ENCODE measurements around the gene AP4E1. TPM values are rescaled to one million over a fixed set of nuclear protein-coding genes. Genes with fewer than 3 reads are reported as not detected.
"Not testable (repeated sequence)": the region's sequence is repeated elsewhere in the genome, so short reads cannot be mapped to it uniquely, and the experiment has no call there.

AP4E1 gene
- total RNA-seq, 2 experiments from 2014 or later = 15.9 to 20.0 TPM

GRCh38 chr15:50911621-50912020 is 3.1 kb downstream of the AP4E1 start:
- POLR2A ChIA-PET = no interaction called here
- CTCF ChIA-PET = no interaction called here
- no peaks in the 10 kb centered on the region for H3K9me3 Mint-ChIP-seq (ENCODE audit: insufficient read depth)
- no peak for DNase-seq
- H3K27me3 Mint-ChIP-seq (ENCODE audit: low read depth) = no peaks in the 10 kb centered on the region
- H3K27ac Mint-ChIP-seq = no peak overlapping the region
- no peak for ATAC-seq
- peaks cover 34% of the 10 kb centered on the region for H3K36me3 Mint-ChIP-seq (ENCODE audit: low read depth)
- no peak overlapping the region for H3K4me3 Mint-ChIP-seq
- peaks cover 19% of the 10 kb centered on the region for H3K4me1 Mint-ChIP-seq (ENCODE audit: low read depth)

GRCh38 chr15:50916400-50916799 is 7.9 kb downstream of the AP4E1 start:
- ATAC-seq = no peak
- H3K4me1 Mint-ChIP-seq (ENCODE audit: low read depth) = peaks cover 2% of the 10 kb centered on the region
- H3K4me3 Mint-ChIP-seq = no peak overlapping the region
- POLR2A ChIA-PET = no interaction called here
- peaks cover 46% of the 10 kb centered on the region for H3K36me3 Mint-ChIP-seq (ENCODE audit: low read depth)
- no peaks in the 10 kb centered on the region for H3K9me3 Mint-ChIP-seq (ENCODE audit: insufficient read depth)
- H3K27me3 Mint-ChIP-seq (ENCODE audit: low read depth) = no peaks in the 10 kb centered on the region
- CTCF ChIA-PET = no interaction called here
- no peak overlapping the region for H3K27ac Mint-ChIP-seq
- no peak for DNase-seq

GRCh38 chr15:50919359-50919758 is 10.9 kb downstream of the AP4E1 start:
- H3K27ac Mint-ChIP-seq; CTCF ChIA-PET; H3K4me3 Mint-ChIP-seq; H3K4me1 Mint-ChIP-seq (ENCODE audit: low read depth); DNase-seq; H3K9me3 Mint-ChIP-seq (ENCODE audit: insufficient read depth); H3K27me3 Mint-ChIP-seq (ENCODE audit: low read depth); POLR2A ChIA-PET; ATAC-seq: not testable (repeated sequence)
- peaks cover 36% of the 10 kb centered on the region for H3K36me3 Mint-ChIP-seq (ENCODE audit: low read depth)

- ATAC-seq (no peak), DNase-seq (no peak)
- ChIA-PET POLR2A (no interaction called here), CTCF (interaction anchor here (0.7 to 1.1 kb wide), 2 partner anchors 15 to 267 kb away, joined by 3 to 4 read pairs; no protein-coding TSS in a partner anchor)
- H3K27ac Mint-ChIP-seq = no peak overlapping the region
- peaks cover 37% of the 10 kb centered on the region for H3K36me3 Mint-ChIP-seq (ENCODE audit: low read depth)
- no peaks in the 10 kb centered on the region for H3K4me1 Mint-ChIP-seq (ENCODE audit: low read depth)
- no peaks in the 10 kb centered on the region for H3K9me3 Mint-ChIP-seq (ENCODE audit: insufficient read depth)
- no peak overlapping the region for H3K4me3 Mint-ChIP-seq
- no peaks in the 10 kb centered on the region for H3K27me3 Mint-ChIP-seq (ENCODE audit: low read depth)
These were observed 16.8 kb downstream of the AP4E1 start for GRCh38 chr15:50925281-50925680.

GRCh38 chr15:50929062-50929461 is 20.6 kb downstream of the AP4E1 start:
- DNase-seq = no peak
- CTCF ChIA-PET = no interaction called here
- no peak for ATAC-seq
- Mint-ChIP-seq H3K27ac (no peak overlapping the region), H3K9me3 (ENCODE audit: insufficient read depth) (no peaks in the 10 kb centered on the region), H3K36me3 (ENCODE audit: low read depth) (peaks cover 38% of the 10 kb centered on the region), H3K4me3 (no peak overlapping the region), H3K27me3 (ENCODE audit: low read depth) (no peaks in the 10 kb centered on the region), H3K4me1 (ENCODE audit: low read depth) (no peaks in the 10 kb centered on the region)
- POLR2A ChIA-PET = no interaction called here

GRCh38 chr15:50930792-50931191 is 22.3 kb downstream of the AP4E1 start:
- CTCF ChIA-PET = no interaction called here

GRCh38 chr15:50933341-50933740 is 24.9 kb downstream of the AP4E1 start:
- CTCF ChIA-PET = no interaction called here
- POLR2A ChIA-PET = no interaction called here
- H3K27ac Mint-ChIP-seq = no peak overlapping the region
- H3K27me3 Mint-ChIP-seq (ENCODE audit: low read depth) = no peaks in the 10 kb centered on the region
- no peaks in the 10 kb centered on the region for H3K4me1 Mint-ChIP-seq (ENCODE audit: low read depth)
- DNase-seq (no peak), ATAC-seq (no peak)
- H3K9me3 Mint-ChIP-seq (ENCODE audit: insufficient read depth) = no peaks in the 10 kb centered on the region
- peaks cover 39% of the 10 kb centered on the region for H3K36me3 Mint-ChIP-seq (ENCODE audit: low read depth)
- H3K4me3 Mint-ChIP-seq = no peak overlapping the region

More at GRCh38 chr15:50930792-50931191, 22.3 kb downstream of the AP4E1 start:
- no peak overlapping the region for H3K27ac Mint-ChIP-seq
- ATAC-seq (no peak), DNase-seq (no peak)
- no peaks in the 10 kb centered on the region for H3K4me1 Mint-ChIP-seq (ENCODE audit: low read depth)
- peaks cover 38% of the 10 kb centered on the region for H3K36me3 Mint-ChIP-seq (ENCODE audit: low read depth)
- POLR2A ChIA-PET = no interaction called here
- H3K9me3 Mint-ChIP-seq (ENCODE audit: insufficient read depth) = no peaks in the 10 kb centered on the region
- H3K4me3 Mint-ChIP-seq = no peak overlapping the region
- H3K27me3 Mint-ChIP-seq (ENCODE audit: low read depth) = no peaks in the 10 kb centered on the region

- POLR2A ChIA-PET = no interaction called here
- CTCF ChIA-PET = no interaction called here
- Mint-ChIP-seq H3K4me3 (no peak overlapping the region), H3K27ac (no peak overlapping the region), H3K4me1 (ENCODE audit: low read depth) (no peaks in the 10 kb centered on the region), H3K27me3 (ENCODE audit: low read depth) (no peaks in the 10 kb centered on the region), H3K9me3 (ENCODE audit: insufficient read depth) (no peaks in the 10 kb centered on the region), H3K36me3 (ENCODE audit: low read depth) (peaks cover 33% of the 10 kb centered on the region)
- DNase-seq (no peak), ATAC-seq (no peak)
These were observed 30.0 kb downstream of the AP4E1 start for GRCh38 chr15:50938525-50938924.

GRCh38 chr15:50939911-50940310 is 31.4 kb downstream of the AP4E1 start:
- H3K4me1 Mint-ChIP-seq (ENCODE audit: low read depth) = no peaks in the 10 kb centered on the region
- no peak overlapping the region for H3K4me3 Mint-ChIP-seq
- no peak overlapping the region for H3K27ac Mint-ChIP-seq
- no peaks in the 10 kb centered on the region for H3K27me3 Mint-ChIP-seq (ENCODE audit: low read depth)
- ChIA-PET POLR2A (no interaction called here), CTCF (no interaction called here)
- ATAC-seq (no peak), DNase-seq (no peak)
- peaks cover 44% of the 10 kb centered on the region for H3K36me3 Mint-ChIP-seq (ENCODE audit: low read depth)
- no peaks in the 10 kb centered on the region for H3K9me3 Mint-ChIP-seq (ENCODE audit: insufficient read depth)

GRCh38 chr15:50940506-50940905 is 32.0 kb downstream of the AP4E1 start:
- Mint-ChIP-seq H3K27ac (no peak overlapping the region), H3K9me3 (ENCODE audit: insufficient read depth) (no peaks in the 10 kb centered on the region), H3K4me1 (ENCODE audit: low read depth) (no peaks in the 10 kb centered on the region), H3K27me3 (ENCODE audit: low read depth) (no peaks in the 10 kb centered on the region), H3K4me3 (no peak overlapping the region), H3K36me3 (ENCODE audit: low read depth) (peaks cover 44% of the 10 kb centered on the region)
- ATAC-seq (no peak), DNase-seq (no peak)
- ChIA-PET CTCF (no interaction called here), POLR2A (no interaction called here)

GRCh38 chr15:50943638-50944037 is 35.2 kb downstream of the AP4E1 start:
- Mint-ChIP-seq H3K36me3 (ENCODE audit: low read depth) (peaks cover 39% of the 10 kb centered on the region), H3K4me1 (ENCODE audit: low read depth) (no peaks in the 10 kb centered on the region), H3K4me3 (no peak overlapping the region), H3K27ac (no peak overlapping the region), H3K27me3 (ENCODE audit: low read depth) (no peaks in the 10 kb centered on the region), H3K9me3 (ENCODE audit: insufficient read depth) (no peaks in the 10 kb centered on the region)
- DNase-seq = no peak
- ATAC-seq = no peak
- CTCF ChIA-PET = no interaction called here
- POLR2A ChIA-PET = no interaction called here

GRCh38 chr15:50944672-50945071 is 36.2 kb downstream of the AP4E1 start:
- POLR2A ChIA-PET = no interaction called here
- Mint-ChIP-seq H3K9me3 (ENCODE audit: insufficient read depth) (no peaks in the 10 kb centered on the region), H3K27me3 (ENCODE audit: low read depth) (no peaks in the 10 kb centered on the region), H3K4me1 (ENCODE audit: low read depth) (no peaks in the 10 kb centered on the region), H3K27ac (no peak overlapping the region), H3K36me3 (ENCODE audit: low read depth) (peaks cover 40% of the 10 kb centered on the region), H3K4me3 (no peak overlapping the region)
- CTCF ChIA-PET = no interaction called here
- ATAC-seq (no peak), DNase-seq (no peak)

- no peak overlapping the region for H3K27ac Mint-ChIP-seq
- ATAC-seq (no peak), DNase-seq (no peak)
- ChIA-PET CTCF (no interaction called here), POLR2A (no interaction called here)
- H3K27me3 Mint-ChIP-seq (ENCODE audit: low read depth) = no peaks in the 10 kb centered on the region
- H3K4me1 Mint-ChIP-seq (ENCODE audit: low read depth) = no peaks in the 10 kb centered on the region
- H3K9me3 Mint-ChIP-seq (ENCODE audit: insufficient read depth) = no peaks in the 10 kb centered on the region
- peaks cover 47% of the 10 kb centered on the region for H3K36me3 Mint-ChIP-seq (ENCODE audit: low read depth)
- H3K4me3 Mint-ChIP-seq = no peak overlapping the region
These were observed 37.2 kb downstream of the AP4E1 start for GRCh38 chr15:50945725-50946124.

All from activated CD8-positive, alpha-beta T cell treated with anti-CD3 and anti-CD28 coated beads, Interleukin-2, amount 10 ng/mL, durations not matched to agents 7 days and 5 days (primary cell).